ENCODE measurements around the gene C1GALT1. TPM values are rescaled to one million over a fixed set of nuclear protein-coding genes. Genes with fewer than 3 reads are reported as not detected.
"Not testable (repeated sequence)": the region's sequence is repeated elsewhere in the genome, so short reads cannot be mapped to it uniquely, and the experiment has no call there.

Gene C1GALT1
- polyA plus RNA-seq, 1 donor = 46.3 TPM

GRCh38 chr7:7199592-7199991 is 17.2 kb downstream of the C1GALT1 start:
- not testable (repeated sequence) for DNase-seq

GRCh38 chr7:7200255-7200654 is 17.9 kb downstream of the C1GALT1 start:
- not testable (repeated sequence) for DNase-seq

- peak; percentile 52 for DNase-seq
Measured at GRCh38 chr7:7201578-7202374, 19.4 kb downstream of the C1GALT1 start.

GRCh38 chr7:7202375-7202720 is 20.0 kb downstream of the C1GALT1 start:
- no peak for DNase-seq

- DNase-seq = no peak
Measured at GRCh38 chr7:7203813-7204575, 21.6 kb downstream of the C1GALT1 start.

- no peak for DNase-seq
Measured at GRCh38 chr7:7207876-7208275, 25.5 kb downstream of the C1GALT1 start.

- DNase-seq = no peak
Measured at GRCh38 chr7:7208520-7208919, 26.2 kb downstream of the C1GALT1 start.

- no peak for DNase-seq
Measured at GRCh38 chr7:7209412-7210050, 27.2 kb downstream of the C1GALT1 start.

GRCh38 chr7:7210475-7211237 is 28.3 kb downstream of the C1GALT1 start:
- DNase-seq = no peak

GRCh38 chr7:7212612-7213011 is 30.3 kb downstream of the C1GALT1 start:
- DNase-seq = no peak

GRCh38 chr7:7214398-7215347 is 32.3 kb downstream of the C1GALT1 start:
- DNase-seq = no peak

- DNase-seq = no peak
Measured at GRCh38 chr7:7216279-7216678, 33.9 kb downstream of the C1GALT1 start.

- no peak for DNase-seq
Measured at GRCh38 chr7:7219216-7219615, 36.9 kb downstream of the C1GALT1 start.

GRCh38 chr7:7220821-7221220 is 38.5 kb downstream of the C1GALT1 start:
- no peak for DNase-seq

- DNase-seq = no peak
Measured at GRCh38 chr7:7221599-7222038, 39.3 kb downstream of the C1GALT1 start.

- no peak for DNase-seq
Measured at GRCh38 chr7:7223250-7223649, 40.9 kb downstream of the C1GALT1 start.

GRCh38 chr7:7226407-7226806 is 44.1 kb downstream of the C1GALT1 start:
- DNase-seq = no peak

- no peak for DNase-seq
Measured at GRCh38 chr7:7228472-7228871, 46.1 kb downstream of the C1GALT1 start.

- DNase-seq = no peak
Measured at GRCh38 chr7:7228967-7229366, 46.6 kb downstream of the C1GALT1 start.

GRCh38 chr7:7231000-7231399 is 48.7 kb downstream of the C1GALT1 start:
- no peak for DNase-seq

GRCh38 chr7:7231865-7232264 is 49.5 kb downstream of the C1GALT1 start:
- no peak for DNase-seq
